Lower leg skin (tissue), 3 donors: Measurements from ENCODE around the gene HSH2D.

Experiments used
- CTCF ChIP-seq, 3 donors: fragments of 450-650 bp; IDR thresholded peaks; one replicate each; pipeline ENCODE4 v1.5.1; 2016; ENCODE audit warnings: antibody characterized with exemption in 3 of 3, mild to moderate bottlenecking in 3 of 3, moderate library complexity in 2 of 3
- POLR2A ChIP-seq, 2 donors: fragments of 450-650 bp; IDR thresholded peaks; one replicate each; pipeline ENCODE4 v1.6.1; 2016 to 2017; ENCODE audit warnings: antibody characterized with exemption in 2 of 2, mild to moderate bottlenecking in 1 of 2, moderate library complexity in 1 of 2

DNA sequence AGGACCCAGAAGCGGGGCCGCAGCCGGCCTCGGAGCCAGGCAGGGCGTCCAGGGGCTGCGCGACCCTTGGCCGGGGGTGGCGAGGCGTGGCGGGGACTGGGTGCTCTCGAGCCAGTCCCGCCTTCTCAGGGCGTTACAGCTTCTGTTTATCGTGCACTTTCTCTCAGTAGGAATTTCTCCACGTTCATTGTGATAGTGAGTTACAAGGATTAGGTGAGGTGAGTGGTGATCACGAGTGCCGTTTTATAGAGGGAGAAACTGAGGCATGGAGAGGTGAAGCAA is 54.8 kb downstream of the HSH2D start:
- TF ChIP-seq CTCF (IDR thresholded peaks at IDR 0.05) (no peak), POLR2A (IDR thresholded peaks at IDR 0.05) (no peak)
